RWPE2 (cell line): Measurements from ENCODE around the gene ANKRD13D.
A peak's percentile ranks its signal among the peaks of the same experiment; 100 is the strongest.
"Not testable (repeated sequence)": the region's sequence is repeated elsewhere in the genome, so short reads cannot be mapped to it uniquely, and the experiment has no call there.

ENCODE experiments used
- ATAC-seq: fragments of 200-7000 bp; cut with Tn5 transposase; 3 replicates; pipeline ENCODE4 v1.9.1; 2021; ENCODE audit warnings: low read depth
- DNase-seq: peaks from one replicate; pipeline ENCODE4 v3.0.0-alpha.2; 2020; ENCODE audit warnings: low spot score
- H3K27ac ChIP-seq: fragments of 450-650 bp; 2 replicates; pipeline ENCODE4 v1.5.1; 2017; ENCODE audit warnings: mild to moderate bottlenecking; ENCODE audit not compliant: poor library complexity, severe bottlenecking
- H3K27me3 ChIP-seq: fragments of 250-450 bp; sonication (Bioruptor Pico); 2 replicates; pipeline ENCODE4 v1.5.1; 2021; ENCODE audit warnings: mild to moderate bottlenecking, moderate library complexity; ENCODE audit not compliant: insufficient read depth, poor library complexity, severe bottlenecking
- H3K36me3 ChIP-seq: fragments of 250-450 bp; sonication (Bioruptor Pico); 2 replicates; pipeline ENCODE4 v1.5.1; 2020; ENCODE audit warnings: low read depth, mild to moderate bottlenecking, moderate library complexity
- H3K4me1 ChIP-seq: fragments of 250-450 bp; sonication (Bioruptor Pico); 2 replicates; pipeline ENCODE4 v1.5.1; 2021; ENCODE audit warnings: mild to moderate bottlenecking, moderate library complexity; ENCODE audit not compliant: insufficient read depth, poor library complexity, severe bottlenecking
- H3K4me3 ChIP-seq: fragments of 250-450 bp; sonication (Bioruptor Pico); 2 replicates; pipeline ENCODE4 v1.5.1; 2021; ENCODE audit warnings: mild to moderate bottlenecking, moderate library complexity; ENCODE audit not compliant: severe bottlenecking
- H3K9me3 ChIP-seq: fragments of 250-450 bp; sonication (Bioruptor Pico); 2 replicates; pipeline ENCODE4 v1.5.1; 2021; ENCODE audit warnings: mild to moderate bottlenecking, moderate library complexity; ENCODE audit not compliant: severe bottlenecking
- TF ChIP-seq, protein P1 (sequence below): fragments of 450-650 bp; IDR thresholded peaks from one replicate; pipeline ENCODE4 v1.5.1; 2017; ENCODE audit warnings: mild to moderate bottlenecking, moderate library complexity; ENCODE audit not compliant: poor library complexity, severe bottlenecking

The ANKRD13D gene

GRCh38 chr11:67254798-67255197 lies 34.3 kb upstream of the ANKRD13D start:
- DNase-seq = no peak
- H3K27me3 ChIP-seq = no peaks in the 10 kb centered on the region
- no peaks in the 10 kb centered on the region for H3K4me1 ChIP-seq
- TF ChIP-seq, protein P1, sequence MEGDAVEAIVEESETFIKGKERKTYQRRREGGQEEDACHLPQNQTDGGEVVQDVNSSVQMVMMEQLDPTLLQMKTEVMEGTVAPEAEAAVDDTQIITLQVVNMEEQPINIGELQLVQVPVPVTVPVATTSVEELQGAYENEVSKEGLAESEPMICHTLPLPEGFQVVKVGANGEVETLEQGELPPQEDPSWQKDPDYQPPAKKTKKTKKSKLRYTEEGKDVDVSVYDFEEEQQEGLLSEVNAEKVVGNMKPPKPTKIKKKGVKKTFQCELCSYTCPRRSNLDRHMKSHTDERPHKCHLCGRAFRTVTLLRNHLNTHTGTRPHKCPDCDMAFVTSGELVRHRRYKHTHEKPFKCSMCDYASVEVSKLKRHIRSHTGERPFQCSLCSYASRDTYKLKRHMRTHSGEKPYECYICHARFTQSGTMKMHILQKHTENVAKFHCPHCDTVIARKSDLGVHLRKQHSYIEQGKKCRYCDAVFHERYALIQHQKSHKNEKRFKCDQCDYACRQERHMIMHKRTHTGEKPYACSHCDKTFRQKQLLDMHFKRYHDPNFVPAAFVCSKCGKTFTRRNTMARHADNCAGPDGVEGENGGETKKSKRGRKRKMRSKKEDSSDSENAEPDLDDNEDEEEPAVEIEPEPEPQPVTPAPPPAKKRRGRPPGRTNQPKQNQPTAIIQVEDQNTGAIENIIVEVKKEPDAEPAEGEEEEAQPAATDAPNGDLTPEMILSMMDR = no peak
- no peaks in the 10 kb centered on the region for H3K9me3 ChIP-seq
- no peak overlapping the region for H3K27ac ChIP-seq
- no peak overlapping the region for H3K4me3 ChIP-seq
- peaks cover 66% of the 10 kb centered on the region for H3K36me3 ChIP-seq
- ATAC-seq = no peak

- Histone ChIP-seq H3K9me3 (no peaks in the 10 kb centered on the region), H3K4me3 (no peak overlapping the region)
- DNase-seq = no peak
Observed at GRCh38 chr11:67255353-67255752, 33.8 kb upstream of the ANKRD13D start.

DNA sequence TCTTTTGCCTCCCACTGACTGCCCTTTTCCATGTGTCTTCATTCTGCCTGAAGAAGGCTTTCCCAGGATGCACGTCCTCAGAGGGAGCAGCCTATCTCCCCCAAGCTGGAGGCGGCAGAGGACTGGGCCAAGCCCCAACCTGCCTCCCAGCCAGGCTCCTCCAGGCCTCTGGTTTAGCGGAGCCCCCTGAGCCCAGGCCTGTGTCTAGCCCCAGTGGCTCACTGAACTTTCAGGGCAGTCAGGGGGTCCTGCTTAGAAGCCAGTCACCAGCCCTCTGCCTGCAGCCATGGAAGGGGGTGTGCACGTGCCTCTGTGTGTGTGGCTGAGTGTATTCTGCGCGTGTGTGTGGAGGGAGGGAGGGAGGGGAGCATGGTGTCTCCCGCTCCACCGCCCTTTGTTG lies 33.2 kb upstream of the ANKRD13D start:
- Histone ChIP-seq H3K27me3 (no peaks in the 10 kb centered on the region), H3K9me3 (no peaks in the 10 kb centered on the region), H3K36me3 (peaks cover 56% of the 10 kb centered on the region), H3K4me1 (no peaks in the 10 kb centered on the region), H3K4me3 (no peak overlapping the region), H3K27ac (no peak overlapping the region)
- DNase-seq (no peak), ATAC-seq (no peak)
- TF ChIP-seq, protein P1 = no peak

More at GRCh38 chr11:67255353-67255752, 33.8 kb upstream of the ANKRD13D start:
- no peaks in the 10 kb centered on the region for H3K4me1 ChIP-seq
- H3K36me3 ChIP-seq = peaks cover 61% of the 10 kb centered on the region
- TF ChIP-seq, protein P1 = no peak
- no peaks in the 10 kb centered on the region for H3K27me3 ChIP-seq
- no peak for ATAC-seq
- no peak overlapping the region for H3K27ac ChIP-seq

DNA sequence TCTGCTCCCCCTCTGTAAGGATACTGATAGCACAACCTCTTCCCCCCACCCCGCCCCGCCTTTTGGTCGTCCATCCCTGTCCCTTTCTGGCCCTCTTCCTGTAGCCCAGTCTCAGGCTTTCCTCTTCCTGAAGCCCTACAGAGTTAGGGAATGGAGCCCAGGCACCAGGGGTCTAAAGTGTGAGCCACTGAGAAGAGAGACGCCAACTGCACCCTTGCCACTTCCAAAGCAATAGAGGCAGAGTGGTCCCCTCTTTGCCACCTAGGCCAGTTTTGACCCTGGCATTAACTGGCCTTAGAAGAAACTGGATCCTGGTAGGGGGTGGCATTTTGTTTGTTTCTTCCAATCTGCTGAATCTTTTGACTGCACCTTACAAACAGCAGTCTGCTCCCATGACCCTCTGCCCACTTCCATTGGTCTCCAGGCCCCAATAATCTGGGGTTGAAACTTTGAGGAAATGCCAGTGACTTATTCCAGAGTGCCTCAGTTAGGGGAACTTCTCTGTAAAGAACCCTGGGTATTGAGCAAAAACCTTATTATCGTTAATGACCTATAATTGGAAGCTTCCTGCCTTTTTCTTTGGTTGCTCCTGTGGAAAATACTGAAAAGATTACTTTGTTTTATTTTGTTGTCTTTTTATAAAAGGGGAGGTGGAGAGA lies 32.5 kb upstream of the ANKRD13D start:
- DNase-seq (no peak), ATAC-seq (no peak)
- peaks cover 48% of the 10 kb centered on the region for H3K36me3 ChIP-seq
- no peak overlapping the region for H3K4me3 ChIP-seq
- no peaks in the 10 kb centered on the region for H3K27me3 ChIP-seq
- no peaks in the 10 kb centered on the region for H3K9me3 ChIP-seq
- no peak overlapping the region for H3K27ac ChIP-seq
- H3K4me1 ChIP-seq = no peaks in the 10 kb centered on the region
- TF ChIP-seq, protein P1 = no peak

DNA sequence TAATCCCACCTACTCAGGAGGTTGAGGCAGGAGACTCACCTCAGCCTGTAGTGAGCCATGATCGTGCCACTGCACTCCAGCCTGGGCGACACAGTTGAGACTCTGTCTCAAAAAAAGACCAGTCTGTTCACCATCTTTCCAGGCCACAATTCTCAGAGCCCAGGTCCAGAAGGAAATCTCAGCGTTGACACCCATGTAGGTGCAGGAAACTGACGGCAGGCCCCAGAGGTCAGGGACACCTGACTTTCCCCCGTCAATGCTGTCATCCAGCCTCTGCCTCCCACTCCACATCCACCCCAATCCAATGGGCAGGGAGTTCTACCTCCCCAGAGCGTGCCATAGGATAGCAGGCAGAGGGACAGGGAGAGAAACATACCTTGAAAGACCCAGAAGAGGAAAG lies 28.7 kb upstream of the ANKRD13D start:
- H3K27me3 ChIP-seq = no peaks in the 10 kb centered on the region
- no peak overlapping the region for H3K4me3 ChIP-seq
- peaks cover 10% of the 10 kb centered on the region for H3K36me3 ChIP-seq
- no peak for ATAC-seq
- H3K27ac ChIP-seq = no peak overlapping the region
- no peak for DNase-seq
- TF ChIP-seq, protein P1 = no peak
- no peaks in the 10 kb centered on the region for H3K9me3 ChIP-seq
- H3K4me1 ChIP-seq = peaks cover 19% of the 10 kb centered on the region

GRCh38 chr11:67260885-67261639 lies 28.0 kb upstream of the ANKRD13D start:
- H3K27me3 ChIP-seq, H3K27ac ChIP-seq, ATAC-seq, H3K9me3 ChIP-seq, H3K36me3 ChIP-seq: not testable (repeated sequence)
- Histone ChIP-seq H3K4me1 (peaks cover 19% of the 10 kb centered on the region), H3K4me3 (peak overlapping the region; percentile 9)
- peak; percentile 66 for DNase-seq
